CD4-positive, alpha-beta T cell treated with Interleukin-17A for 4 hours (primary cell): ENCODE measurements around the gene MPV17.

Experiments used
- DNase-seq: peaks from one replicate; pipeline ENCODE4 v3.0.0-alpha.2; 2020; ENCODE audit warnings: mixed read lengths

MPV17 gene

GRCh38 chr2:27264253-27264752, 58.6 kb downstream of the MPV17 start:
- DNase-seq = peak; percentile 19

- DNase-seq = peak; percentile 13
These were observed 59.3 kb downstream of the MPV17 start for GRCh38 chr2:27263287-27264252.

GRCh38 chr2:27262379-27263286, 60.3 kb downstream of the MPV17 start, which contains the start of gene SLC30A3:
TSS of gene SLC30A3 (minus strand) at chr2:27263047. CDS start at chr2:27262906, 141 bp downstream.
- DNase-seq = peak; percentile 87

- no peak for DNase-seq
These were observed 61.0 kb downstream of the MPV17 start for GRCh38 chr2:27261926-27262298.

- DNase-seq = no peak
These were observed 61.5 kb downstream of the MPV17 start for GRCh38 chr2:27261241-27261925.
